Heart left ventricle (tissue), 16 donors: ENCODE data around the gene DPP9. TPM values are rescaled to one million over a fixed set of nuclear protein-coding genes. Genes with fewer than 3 reads are reported as not detected.

Experiments used
- ATAC-seq, 4 donors: fragments of 200-7000 bp; cut with Tn5 transposase; one replicate each; pipeline ENCODE4 v1.9.1; 2020 to 2022; ENCODE audit warnings: moderate library complexity in 4 of 4, mild to moderate bottlenecking in 3 of 4, moderate number of reproducible peaks in 1 of 4
- DNase-seq, 5 donors: peaks; one replicate each; pipeline ENCODE4 v3.0.0-alpha.2; 2020
- H3K27ac ChIP-seq, 12 donors: fragments of 200-600 bp; sonication (generic) in 4 of 12; one replicate each; pipeline versions ENCODE4 v1.5.0 to v1.8.0; 2016 to 2022; ENCODE audit warnings: mild to moderate bottlenecking in 2 of 12
- H3K27me3 ChIP-seq, 9 donors: fragments of 200-600 bp; sonication (generic) in 2 of 9; one replicate each; pipeline versions ENCODE4 v1.5.1 to v1.8.0; 2016 to 2022; ENCODE audit warnings: mild to moderate bottlenecking in 3 of 9
- H3K36me3 ChIP-seq, 9 donors: fragments of 200-600 bp; sonication (generic) in 2 of 9; one replicate each; pipeline versions ENCODE4 v1.5.0 to v1.8.0; 2018 to 2022; ENCODE audit warnings: mild to moderate bottlenecking in 2 of 9
- H3K4me1 ChIP-seq, 12 donors: fragments of 200-600 bp; sonication (generic) in 4 of 12; one replicate each; pipeline versions ENCODE4 v1.5.0 to v1.8.0; 2016 to 2022; ENCODE audit warnings: mild to moderate bottlenecking in 3 of 12
- H3K4me3 ChIP-seq, 12 donors: fragments of 200-600 bp; sonication (generic) in 4 of 12; one replicate each; pipeline versions ENCODE4 v1.5.0 to v1.8.0; 2017 to 2022; ENCODE audit warnings: mild to moderate bottlenecking in 9 of 12, moderate library complexity in 4 of 12
- H3K9me3 ChIP-seq, 12 donors: fragments of 200-600 bp; sonication (generic) in 4 of 12; one replicate each; pipeline versions ENCODE4 v1.5.0 to v1.8.0; 2016 to 2022; ENCODE audit warnings: mild to moderate bottlenecking in 1 of 12
- POLR2A ChIP-seq, 2 donors: fragments of 450-650 bp; IDR thresholded peaks; one replicate each; pipeline ENCODE4 v1.6.1; 2017; ENCODE audit warnings: antibody characterized with exemption in 2 of 2, mild to moderate bottlenecking in 2 of 2, moderate library complexity in 2 of 2
- WGBS, 4 donors: extraction: QIAGEN DNeasy Blood & Tissue Kit in 2 of 4; methylation state at CpG; one replicate each; pipeline versions ENCODE4 v1.1.5 to v1.1.7; 2013 to 2018; 5-methylcytosine and 5-hydroxymethylcytosine counted together
- intact Hi-C, 10 donors: fragments of 100-400 bp; cut with DNase I; formaldehyde crosslinking; loops; one replicate each; pipeline versions ENCODE4 v1.11.1 to v1.14.2; 2022
- polyA plus RNA-seq, 2 donors: library from polyadenylated mRNA; stranded (reverse); fragments of 200-250 nt; gene quantifications; one replicate each; pipeline ENCODE4 v1.2.3, GENCODE V29; 2013
- total RNA-seq, 9 donors: library from RNA; depleted of rRNA in 2 of 9; stranded (reverse); fragments of >200 nt in 2 of 9; fragmentation: NEBNext Ultra II Directional in 3 of 9; extraction: Animal tissue kit (Norgen Biotek cat#: 25700) in 3 of 9; gene quantifications; one replicate each; pipeline versions ENCODE4 v1.1.0 to v1.2.4, GENCODE V29; 2016 to 2023
- TF ChIP-seq, protein P1 (sequence below), 12 donors: fragments of 200-600 bp; sonication (generic) in 4 of 12; IDR thresholded peaks; one replicate each; pipeline versions ENCODE4 v1.5.0 to v1.8.0; 2018 to 2022; ENCODE audit warnings: antibody characterized with exemption in 12 of 12, mild to moderate bottlenecking in 5 of 12
- donor health status: ischemic (EF 13 %, LVEDD 7.1; RV severe dilation, severe dysfunction).
- donor health status: healthy with polysubstance abuse.
- donor health status: DM: no; HTN: yes; CAD: no.
- donor health status: DM: no; HTN: no; CAD: no.
- donor health status: ischemic (EF 25% LVEDD 6.9; RV normal size, moderate dysfunction).
- donor health status: ischemic (EF 25% LVEDD 5.7; RV mildly dilated, moderate dysfunction).
- donor health status: healthy.
- donor health status: DM: yes; HTN: yes; CAD: no.
- donor health status: ischemic (EF 35%, LVEDD 5.7; RV mildly dilated, moderate dysfunction).
- donor health status: nonischemic (EF 11% LVEDD 7.7; RV severe dilation, severe dysfunction).
- donor health status: DM: yes; HTN: yes; CAD: no.
- donor health status: PGD.
- donor health status: ischemic (EF 29% LVEDD 5.4; RV normal size, mild dysfunction).
- donor health status: nonischemic (EF 23%, LVEDD 6.1; RV moderate dilation, normal function).

Gene DPP9
- total and polyA plus RNA-seq, 11 donors, result 30.7 to 65.2 (median 47.7) TPM

DNA sequence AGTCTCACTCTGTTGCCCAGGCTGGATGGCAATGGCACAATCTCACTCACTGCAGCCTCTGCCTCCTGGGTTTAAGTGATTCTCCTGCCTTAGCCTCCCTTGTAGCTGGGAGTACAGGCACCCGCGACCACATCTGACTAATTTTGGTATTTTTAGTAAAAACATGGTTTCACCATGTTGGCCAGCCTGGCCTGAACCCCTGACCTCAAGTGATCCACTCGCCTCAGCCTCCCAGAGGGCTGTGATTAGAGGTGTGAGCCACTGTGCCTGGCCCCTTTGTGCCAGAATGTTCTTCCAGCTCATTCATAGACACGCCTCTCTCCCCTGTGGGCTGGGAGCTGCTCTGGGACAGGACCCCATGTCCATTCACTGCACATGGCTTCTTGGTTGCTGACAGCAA is 62.6 kb downstream of the DPP9 start:
- TF ChIP-seq, protein P1, sequence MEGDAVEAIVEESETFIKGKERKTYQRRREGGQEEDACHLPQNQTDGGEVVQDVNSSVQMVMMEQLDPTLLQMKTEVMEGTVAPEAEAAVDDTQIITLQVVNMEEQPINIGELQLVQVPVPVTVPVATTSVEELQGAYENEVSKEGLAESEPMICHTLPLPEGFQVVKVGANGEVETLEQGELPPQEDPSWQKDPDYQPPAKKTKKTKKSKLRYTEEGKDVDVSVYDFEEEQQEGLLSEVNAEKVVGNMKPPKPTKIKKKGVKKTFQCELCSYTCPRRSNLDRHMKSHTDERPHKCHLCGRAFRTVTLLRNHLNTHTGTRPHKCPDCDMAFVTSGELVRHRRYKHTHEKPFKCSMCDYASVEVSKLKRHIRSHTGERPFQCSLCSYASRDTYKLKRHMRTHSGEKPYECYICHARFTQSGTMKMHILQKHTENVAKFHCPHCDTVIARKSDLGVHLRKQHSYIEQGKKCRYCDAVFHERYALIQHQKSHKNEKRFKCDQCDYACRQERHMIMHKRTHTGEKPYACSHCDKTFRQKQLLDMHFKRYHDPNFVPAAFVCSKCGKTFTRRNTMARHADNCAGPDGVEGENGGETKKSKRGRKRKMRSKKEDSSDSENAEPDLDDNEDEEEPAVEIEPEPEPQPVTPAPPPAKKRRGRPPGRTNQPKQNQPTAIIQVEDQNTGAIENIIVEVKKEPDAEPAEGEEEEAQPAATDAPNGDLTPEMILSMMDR (IDR thresholded peaks at IDR 0.05), result no peak
- TF ChIP-seq POLR2A (IDR thresholded peaks at IDR 0.05), result no peak
- DNase-seq (peak in 1 of 5 donors; percentile 17), ATAC-seq (no peak)
- peaks cover 5 to 90% (median 72%) of the 10 kb centered on the region in 9 donors for H3K36me3 ChIP-seq
- intact Hi-C loops, result no loop called here
- no peak overlapping the region for H3K27ac ChIP-seq
- 77 to 88% (median 82%) methylated on average over 4 of the region's 4 CpGs for WGBS, 4 donors
- H3K4me3 ChIP-seq, result no peak overlapping the region
- H3K9me3 ChIP-seq, result peaks cover 0 to 14% (median 4%) of the 10 kb centered on the region in 12 donors
- no peaks in the 10 kb centered on the region for H3K27me3 ChIP-seq
- H3K4me1 ChIP-seq, result no peaks in the 10 kb centered on the region

DNA sequence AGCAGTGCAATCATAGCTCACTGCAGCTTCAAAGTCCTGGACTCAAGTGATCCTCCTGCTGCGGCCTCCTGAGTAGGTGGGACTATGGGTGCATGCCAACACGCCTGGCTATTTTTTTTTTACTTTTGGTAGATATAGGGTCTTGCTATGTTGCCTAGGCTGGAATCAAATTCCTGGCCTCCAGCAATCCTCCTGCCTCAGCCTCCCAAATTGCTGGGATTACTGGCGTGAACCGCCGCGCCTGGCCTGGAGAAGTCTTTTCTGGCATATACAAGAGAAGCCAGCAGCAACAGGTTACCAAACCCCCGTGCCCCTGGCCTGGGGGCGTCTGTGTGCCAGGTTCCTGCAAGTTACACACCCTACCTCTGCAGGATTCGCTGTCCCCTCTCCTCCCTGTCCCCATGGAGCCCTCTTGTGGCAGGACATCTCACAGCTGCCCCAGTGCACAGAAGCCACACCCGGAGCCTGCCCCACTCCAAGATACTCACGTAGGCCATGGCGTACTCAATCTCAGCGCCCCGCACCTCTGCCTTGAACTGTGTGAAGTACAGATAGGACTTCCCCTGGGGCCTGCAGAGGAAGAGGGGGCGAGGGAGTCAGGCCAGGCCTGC is 63.4 kb downstream of the DPP9 start:
- intact Hi-C loops, result no loop called here
- Histone ChIP-seq H3K27me3 (no peaks in the 10 kb centered on the region), H3K9me3 (peaks cover 0 to 14% (median 4%) of the 10 kb centered on the region in 12 donors), H3K4me3 (no peak overlapping the region), H3K27ac (no peak overlapping the region), H3K4me1 (no peaks in the 10 kb centered on the region), H3K36me3 (peaks cover 5 to 90% (median 75%) of the 10 kb centered on the region in 9 donors)
- peak in 3 of 4 donors; percentile 42 to 77 (median 46) for ATAC-seq
- TF ChIP-seq POLR2A (IDR thresholded peaks at IDR 0.05), result no peak
- TF ChIP-seq, protein P1 (IDR thresholded peaks at IDR 0.05), result peak; percentile 16 to 46 (median 33)
- DNase-seq, result peak in 2 of 5 donors; percentile 43 to 56
- WGBS, 4 donors, result 78 to 85% (median 81%) methylated on average over 14 to 15 of the region's 15 CpGs

DNA sequence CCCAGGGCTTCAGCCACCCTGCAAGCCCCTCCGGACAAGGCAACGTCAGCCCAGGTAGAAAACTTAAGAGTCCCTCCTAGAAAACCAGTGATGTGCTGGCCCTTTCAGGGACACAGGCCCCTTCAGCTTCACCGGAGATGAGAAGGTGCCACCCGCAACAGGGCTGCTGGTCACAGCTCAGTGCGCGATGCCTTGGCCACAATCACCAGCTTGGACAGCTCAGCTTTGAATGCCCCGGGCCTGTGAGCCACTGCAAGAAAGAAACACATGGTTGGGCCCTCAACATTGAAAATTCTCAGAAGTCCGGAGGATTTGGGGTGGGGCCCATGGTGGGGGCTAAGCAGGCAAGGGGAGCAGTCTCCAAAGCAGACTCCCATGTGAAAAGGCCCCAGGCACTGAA is 65.8 kb downstream of the DPP9 start:
- Histone ChIP-seq H3K27ac (no peak overlapping the region), H3K27me3 (no peaks in the 10 kb centered on the region), H3K36me3 (peaks cover 5 to 88% (median 74%) of the 10 kb centered on the region in 9 donors), H3K4me3 (no peak overlapping the region), H3K9me3 (peaks cover 0 to 14% (median 4%) of the 10 kb centered on the region in 12 donors), H3K4me1 (peaks cover 0 to 7% (median 0%) of the 10 kb centered on the region in 12 donors)
- 92 to 96% (median 95%) methylated on average over 8 of the region's 8 CpGs for WGBS, 4 donors
- no peak for DNase-seq
- intact Hi-C loops, result no loop called here
- TF ChIP-seq POLR2A (IDR thresholded peaks at IDR 0.05), result no peak
- TF ChIP-seq, protein P1 (IDR thresholded peaks at IDR 0.05), result no peak
- no peak for ATAC-seq

DNA sequence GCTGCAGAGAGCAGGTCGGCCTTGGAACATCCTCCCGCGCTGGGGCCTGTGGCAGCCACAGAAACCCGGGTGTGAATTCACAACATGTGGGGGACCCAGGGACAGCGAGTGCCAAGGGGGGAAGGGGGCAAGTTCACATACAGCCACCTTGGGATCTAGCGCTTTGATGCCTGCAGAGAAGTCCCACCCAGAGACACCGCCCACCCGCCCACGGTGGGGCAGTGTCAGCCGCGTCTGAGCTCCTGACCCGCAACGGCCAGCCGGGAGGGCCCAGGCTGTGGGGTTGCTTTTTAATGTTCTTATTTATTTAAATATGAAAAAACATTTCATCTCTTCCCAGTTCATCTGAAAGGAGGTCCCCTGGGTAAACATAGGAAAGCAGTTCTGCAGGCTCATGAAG is 66.4 kb downstream of the DPP9 start:
- no peak for ATAC-seq
- Histone ChIP-seq H3K4me3 (no peak overlapping the region), H3K4me1 (peaks cover 0 to 7% (median 0%) of the 10 kb centered on the region in 12 donors), H3K27me3 (no peaks in the 10 kb centered on the region), H3K27ac (no peak overlapping the region), H3K9me3 (peaks cover 0 to 14% (median 4%) of the 10 kb centered on the region in 12 donors), H3K36me3 (peaks cover 5 to 87% (median 73%) of the 10 kb centered on the region in 9 donors)
- WGBS, 4 donors, result 75 to 82% (median 79%) methylated on average over 14 of the region's 14 CpGs
- DNase-seq, result no peak
- TF ChIP-seq POLR2A (IDR thresholded peaks at IDR 0.05), result no peak
- TF ChIP-seq, protein P1 (IDR thresholded peaks at IDR 0.05), result no peak
- intact Hi-C loops, result no loop called here
